GM10266 (cell line): Measurements from ENCODE around the gene CTSH.
A peak's percentile ranks its signal among the peaks of the same experiment; 100 is the strongest.

ENCODE experiments used
- DNase-seq: peaks from one replicate; pipeline ENCODE4 v3.0.0; 2012; ENCODE audit errors: extremely low spot score
- TF ChIP-seq, protein P1 (sequence below): IDR thresholded peaks from 2 replicates; pipeline ENCODE4 v1.5.1; 2012; ENCODE audit warnings: mild to moderate bottlenecking, low read depth; ENCODE audit not compliant: control insufficient read depth, insufficient read depth; ENCODE audit errors: missing control alignments

Gene CTSH

GRCh38 chr15:78990278-78990677 lies 45.4 kb upstream of the CTSH start:
- DNase-seq: no peak
- TF ChIP-seq, protein P1, sequence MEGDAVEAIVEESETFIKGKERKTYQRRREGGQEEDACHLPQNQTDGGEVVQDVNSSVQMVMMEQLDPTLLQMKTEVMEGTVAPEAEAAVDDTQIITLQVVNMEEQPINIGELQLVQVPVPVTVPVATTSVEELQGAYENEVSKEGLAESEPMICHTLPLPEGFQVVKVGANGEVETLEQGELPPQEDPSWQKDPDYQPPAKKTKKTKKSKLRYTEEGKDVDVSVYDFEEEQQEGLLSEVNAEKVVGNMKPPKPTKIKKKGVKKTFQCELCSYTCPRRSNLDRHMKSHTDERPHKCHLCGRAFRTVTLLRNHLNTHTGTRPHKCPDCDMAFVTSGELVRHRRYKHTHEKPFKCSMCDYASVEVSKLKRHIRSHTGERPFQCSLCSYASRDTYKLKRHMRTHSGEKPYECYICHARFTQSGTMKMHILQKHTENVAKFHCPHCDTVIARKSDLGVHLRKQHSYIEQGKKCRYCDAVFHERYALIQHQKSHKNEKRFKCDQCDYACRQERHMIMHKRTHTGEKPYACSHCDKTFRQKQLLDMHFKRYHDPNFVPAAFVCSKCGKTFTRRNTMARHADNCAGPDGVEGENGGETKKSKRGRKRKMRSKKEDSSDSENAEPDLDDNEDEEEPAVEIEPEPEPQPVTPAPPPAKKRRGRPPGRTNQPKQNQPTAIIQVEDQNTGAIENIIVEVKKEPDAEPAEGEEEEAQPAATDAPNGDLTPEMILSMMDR: no peak

DNA sequence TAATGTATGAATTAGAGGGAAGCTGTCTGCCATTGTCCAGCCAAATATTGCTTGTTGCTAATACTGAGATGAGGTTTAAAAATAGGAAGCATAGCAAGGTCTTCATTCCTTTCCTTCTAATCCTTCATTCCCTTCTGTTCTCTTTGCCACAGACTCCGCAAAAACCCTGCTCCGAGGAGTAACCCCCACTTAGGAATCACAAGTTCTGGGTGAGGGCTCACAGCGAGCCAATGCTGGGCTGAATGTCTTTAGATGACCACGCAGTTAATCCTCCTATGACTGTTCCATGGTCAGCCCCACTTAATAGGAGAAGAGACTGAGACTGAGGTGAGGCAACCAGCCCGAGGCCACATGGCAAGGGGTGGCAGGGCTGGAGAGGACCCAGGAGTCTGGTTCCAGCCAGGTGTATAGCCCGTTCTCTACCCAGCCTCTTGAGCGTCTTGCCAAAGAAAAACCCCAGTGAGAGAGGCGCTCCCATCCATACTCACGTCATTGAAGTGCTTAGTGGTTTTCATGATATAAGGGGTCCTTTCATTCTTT lies 44.9 kb upstream of the CTSH start:
- DNase-seq: no peak
- TF ChIP-seq, protein P1: no peak

DNA sequence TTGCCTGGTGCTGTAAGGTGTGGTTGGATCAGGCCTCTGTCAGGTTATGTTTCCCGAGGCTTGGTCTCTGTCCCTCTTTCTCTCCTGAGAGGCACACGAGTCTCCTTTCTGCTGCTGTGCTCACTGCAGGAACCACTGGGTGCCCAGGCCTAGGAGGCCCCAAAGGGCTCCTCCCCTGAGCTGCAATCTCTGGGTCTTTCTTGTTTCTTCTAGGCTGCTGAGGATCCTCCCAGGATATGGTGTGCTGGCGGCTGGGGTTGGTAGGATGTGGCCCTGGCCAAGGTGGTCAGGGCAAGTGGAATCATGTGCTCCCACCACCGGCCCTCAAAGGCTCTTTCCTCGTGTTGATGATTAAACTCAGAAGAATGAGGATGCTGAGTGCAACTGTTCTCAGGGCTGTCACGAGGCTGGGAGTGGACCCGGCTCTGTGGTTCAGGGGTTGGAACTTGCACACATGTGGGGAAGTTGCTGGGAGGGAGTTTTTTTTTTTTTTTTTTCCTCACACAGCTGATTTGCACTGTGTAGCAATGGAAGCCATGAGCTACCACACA lies 43.6 kb upstream of the CTSH start:
- TF ChIP-seq, protein P1: no peak
- peak; percentile 35 for DNase-seq

DNA sequence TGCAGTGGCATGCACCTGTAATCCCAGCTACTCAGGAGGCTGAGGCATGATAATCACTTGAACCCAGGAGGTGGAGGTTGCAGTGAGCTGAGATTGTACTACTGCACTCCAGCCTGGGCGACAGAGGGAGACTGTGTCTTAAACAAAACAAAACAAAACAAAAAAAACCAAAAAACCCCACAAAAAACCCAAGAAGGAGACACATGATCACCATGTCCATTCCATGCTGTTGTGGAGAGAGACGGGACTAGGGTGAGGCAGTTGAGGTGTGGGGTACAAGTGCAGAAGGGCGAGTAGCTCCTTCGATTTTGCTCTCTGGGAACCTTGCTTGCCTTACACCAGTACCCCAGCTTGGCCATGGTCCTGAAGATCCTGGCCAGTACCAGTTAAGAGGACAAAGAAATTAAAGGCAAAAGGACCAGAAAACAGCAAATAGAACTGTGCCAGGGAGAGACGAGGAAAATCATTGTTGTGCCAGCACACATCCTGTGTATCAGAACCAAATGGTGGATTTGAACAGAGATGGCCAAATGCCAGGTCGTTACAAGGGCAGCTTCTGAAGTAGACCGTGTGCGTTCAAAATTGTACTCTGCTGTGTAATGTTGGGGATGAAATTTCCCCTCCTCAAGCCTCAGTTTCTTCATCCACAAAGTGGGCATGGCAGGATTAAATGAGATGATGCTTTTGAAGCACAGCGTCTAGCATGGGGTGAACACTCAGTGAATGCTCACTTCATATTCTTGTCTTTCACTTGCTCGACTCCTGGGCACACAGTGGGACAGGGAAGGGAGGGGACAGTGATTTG lies 42.9 kb upstream of the CTSH start:
- DNase-seq: no peak
- TF ChIP-seq, protein P1: peak; percentile 18

- DNase-seq: no peak
- TF ChIP-seq, protein P1: no peak
Observed at GRCh38 chr15:78985859-78986475, 41.1 kb upstream of the CTSH start.

GRCh38 chr15:78984041-78984440 lies 39.2 kb upstream of the CTSH start:
- TF ChIP-seq, protein P1: no peak
- no peak for DNase-seq
